NCI-H1105 treated with DMSO at 0.1 percent for 48 hours (cell line): ENCODE data around the gene RBM4.
"Not testable (repeated sequence)": the region's sequence is repeated elsewhere in the genome, so short reads cannot be mapped to it uniquely, and the experiment has no call there.

ENCODE experiments used
- DNase-seq: peaks from one replicate; lab custom pipeline; 2025; lab: John Stamatoyannopoulos, UW

RBM4 gene

GRCh38 chr11:66638177-66639065 lies at the start of gene RBM4:
TSS of gene RBM4 (plus strand) at chr11:66638703. CDS start at chr11:66639712, 1,009 bp downstream.
- peak; percentile 100 for DNase-seq

GRCh38 chr11:66589315-66589714 lies 49.2 kb upstream of the RBM4 start:
- DNase-seq = not testable (repeated sequence)

- DNase-seq = no peak
Observed at GRCh38 chr11:66589996-66590675, 48.4 kb upstream of the RBM4 start.

- no peak for DNase-seq
Observed at GRCh38 chr11:66591175-66591574, 47.3 kb upstream of the RBM4 start.

- peak; percentile 94 for DNase-seq
Observed at GRCh38 chr11:66592457-66593302, 45.8 kb upstream of the RBM4 start, which contains the start of the genes CCDC87 and CCS. TSS of gene CCDC87 (minus strand) at chr11:66593063. CDS start at chr11:66593015, 48 bp downstream. TSS of gene CCS (plus strand) at chr11:66593185. CDS start at chr11:66593262, 77 bp downstream.

- DNase-seq = no peak
Observed at GRCh38 chr11:66593303-66593635, 45.2 kb upstream of the RBM4 start.

GRCh38 chr11:66593650-66594049 lies 44.9 kb upstream of the RBM4 start:
- DNase-seq = no peak

- peak; percentile 15 for DNase-seq
Observed at GRCh38 chr11:66595245-66595904, 43.1 kb upstream of the RBM4 start.

GRCh38 chr11:66598993-66599392 lies 39.5 kb upstream of the RBM4 start:
- DNase-seq = no peak

- no peak for DNase-seq
Observed at GRCh38 chr11:66600219-66600618, 38.3 kb upstream of the RBM4 start.

GRCh38 chr11:66600631-66601233 lies 37.8 kb upstream of the RBM4 start:
- DNase-seq = no peak

GRCh38 chr11:66603072-66603471 lies 35.4 kb upstream of the RBM4 start:
- DNase-seq = no peak

GRCh38 chr11:66604155-66604554 lies 34.3 kb upstream of the RBM4 start:
- no peak for DNase-seq

- DNase-seq = not testable (repeated sequence)
Observed at GRCh38 chr11:66606608-66607007, 31.9 kb upstream of the RBM4 start.

GRCh38 chr11:66607126-66607834 lies 31.2 kb upstream of the RBM4 start:
- no peak for DNase-seq

- no peak for DNase-seq
Observed at GRCh38 chr11:66609721-66610617, 28.5 kb upstream of the RBM4 start.

GRCh38 chr11:66612458-66612857 lies 26.0 kb upstream of the RBM4 start:
- no peak for DNase-seq

- DNase-seq = no peak
Observed at GRCh38 chr11:66614073-66614472, 24.4 kb upstream of the RBM4 start.

- peak; percentile 99 for DNase-seq
Observed at GRCh38 chr11:66616379-66617154, 21.9 kb upstream of the RBM4 start, which contains the start of gene RBM14. TSS of gene RBM14 (plus strand) at chr11:66616630. CDS start at chr11:66616721, 91 bp downstream.
